Retina (tissue), 1 donor: Measurements from ENCODE around the gene ERN1.

Experiments used
- DNase-seq: peaks from one replicate; pipeline ENCODE4 v3.0.0-alpha.2; 2016

ERN1 gene

DNA sequence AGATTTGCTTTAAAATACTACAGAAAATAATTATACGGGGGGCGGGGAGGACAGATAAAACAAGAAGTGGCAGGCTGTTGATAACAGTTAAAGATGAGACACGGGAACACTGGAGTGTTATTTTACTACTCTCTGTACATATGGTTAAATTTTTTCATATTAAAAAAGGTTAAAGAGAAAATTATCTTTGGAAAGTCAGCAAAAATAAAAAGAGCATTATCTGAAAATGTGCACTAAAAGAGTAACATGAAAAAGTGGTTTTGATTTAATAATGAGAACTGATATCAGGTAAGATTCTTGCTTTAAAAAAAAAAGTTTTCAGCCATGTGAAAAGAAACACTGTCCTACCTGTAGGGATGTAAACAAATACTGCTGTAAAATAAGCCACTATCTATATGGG lies 46.9 kb downstream of the ERN1 start:
- no peak for DNase-seq

DNA sequence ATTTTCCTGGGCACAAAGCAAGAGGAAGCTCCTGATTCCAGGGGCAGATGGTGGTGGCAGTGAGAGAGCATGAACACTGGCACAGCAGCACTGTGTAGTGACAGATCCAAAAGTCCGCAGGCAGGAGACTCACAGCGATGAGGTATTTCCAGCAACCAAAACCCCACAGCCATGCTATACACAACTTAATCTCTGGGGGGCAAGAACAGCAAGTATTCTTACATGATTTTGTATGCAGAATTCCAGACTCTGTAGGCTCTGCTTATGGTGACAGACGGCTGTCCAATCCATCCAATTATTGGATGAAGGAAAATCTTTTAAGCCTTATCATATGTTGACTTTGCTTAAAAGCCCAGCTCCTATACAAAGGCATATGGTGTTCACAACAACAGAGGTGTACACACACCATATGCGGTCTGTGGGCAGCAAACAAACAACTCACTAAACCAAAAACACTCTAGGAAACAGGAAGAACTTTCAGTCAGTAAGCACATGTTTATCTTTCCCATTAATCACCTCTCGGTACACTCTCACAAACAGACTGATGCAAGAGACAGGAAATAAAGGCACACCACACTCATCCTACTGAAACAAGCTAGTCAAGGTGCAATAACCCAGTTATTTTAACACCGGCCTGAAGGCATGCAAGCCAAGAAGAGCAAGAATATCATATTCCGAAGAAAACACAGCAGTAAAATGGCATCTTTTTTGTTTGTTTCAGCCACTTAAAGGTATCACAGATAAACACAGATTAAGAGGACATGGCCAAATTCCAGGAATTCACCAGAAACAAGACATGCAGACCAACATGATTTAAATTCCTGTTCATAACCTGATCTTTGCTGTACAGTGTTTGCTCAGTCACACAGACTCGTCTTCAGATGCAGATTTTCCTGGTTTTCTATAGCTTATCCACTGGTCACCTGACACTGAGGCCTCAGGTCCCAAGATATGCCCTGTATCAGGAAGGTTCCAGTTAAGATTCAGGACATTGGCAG lies 47.8 kb downstream of the ERN1 start:
- no peak for DNase-seq

DNA sequence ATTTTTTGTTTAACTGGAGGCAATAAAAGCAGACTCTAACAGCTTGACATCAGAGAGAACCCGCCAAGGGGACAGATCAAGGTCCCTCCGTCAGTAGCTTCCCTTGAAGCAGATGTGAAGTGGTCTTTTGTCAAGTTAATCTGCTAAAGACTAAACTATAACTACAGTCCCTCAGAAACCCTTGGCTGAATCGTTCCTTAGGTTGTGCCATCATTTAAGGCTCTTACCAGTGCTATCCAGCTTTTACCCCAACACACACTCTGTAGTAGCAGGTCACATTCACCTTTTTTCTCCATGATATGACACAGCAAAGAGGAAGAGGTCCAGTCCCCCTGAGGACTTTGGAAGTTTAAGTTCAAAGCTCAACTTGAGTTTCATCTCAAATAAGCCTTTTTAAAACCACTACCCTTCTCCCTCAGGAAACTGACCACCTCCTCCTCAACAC lies 49.7 kb downstream of the ERN1 start:
- DNase-seq, result no peak

DNA sequence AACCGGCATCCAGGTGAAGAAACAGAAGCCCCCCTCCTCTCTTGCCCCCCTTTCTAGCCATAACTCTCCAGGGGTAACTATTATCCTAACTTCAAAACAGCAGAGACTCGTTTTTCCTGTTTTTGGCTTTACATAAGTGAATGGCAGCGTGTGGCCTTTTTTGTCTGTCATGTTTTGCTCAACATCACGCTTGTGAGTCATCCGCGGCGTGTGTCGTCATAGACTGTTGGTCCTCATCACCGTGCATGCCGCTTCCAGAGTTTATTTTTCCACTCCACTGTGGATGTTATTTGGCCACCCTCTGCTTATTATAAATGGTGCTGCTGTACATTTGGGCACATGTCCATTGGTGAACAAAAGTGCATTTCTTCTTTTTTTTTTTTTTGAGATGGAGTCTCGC lies 52.6 kb downstream of the ERN1 start:
- DNase-seq, result no peak

DNA sequence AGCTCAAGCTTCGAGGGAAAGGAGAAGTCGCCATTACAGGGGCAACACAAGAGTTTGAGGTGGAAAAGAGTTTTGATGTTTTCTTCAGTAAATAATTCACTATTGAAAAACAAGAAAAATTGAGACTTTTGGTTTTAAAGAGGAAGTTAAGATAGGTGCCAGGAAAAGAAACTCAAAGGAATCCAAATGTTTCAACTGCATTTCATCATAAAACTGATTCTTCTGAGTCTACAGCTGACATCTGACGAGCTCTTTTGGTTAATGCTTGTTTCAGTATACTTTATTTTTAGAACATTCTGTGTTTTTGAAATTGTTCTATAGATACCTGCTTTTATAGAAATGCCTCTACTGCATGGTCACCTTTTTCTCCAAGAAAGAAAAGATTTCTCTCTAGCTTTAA lies 54.0 kb downstream of the ERN1 start:
- DNase-seq, result no peak

DNA sequence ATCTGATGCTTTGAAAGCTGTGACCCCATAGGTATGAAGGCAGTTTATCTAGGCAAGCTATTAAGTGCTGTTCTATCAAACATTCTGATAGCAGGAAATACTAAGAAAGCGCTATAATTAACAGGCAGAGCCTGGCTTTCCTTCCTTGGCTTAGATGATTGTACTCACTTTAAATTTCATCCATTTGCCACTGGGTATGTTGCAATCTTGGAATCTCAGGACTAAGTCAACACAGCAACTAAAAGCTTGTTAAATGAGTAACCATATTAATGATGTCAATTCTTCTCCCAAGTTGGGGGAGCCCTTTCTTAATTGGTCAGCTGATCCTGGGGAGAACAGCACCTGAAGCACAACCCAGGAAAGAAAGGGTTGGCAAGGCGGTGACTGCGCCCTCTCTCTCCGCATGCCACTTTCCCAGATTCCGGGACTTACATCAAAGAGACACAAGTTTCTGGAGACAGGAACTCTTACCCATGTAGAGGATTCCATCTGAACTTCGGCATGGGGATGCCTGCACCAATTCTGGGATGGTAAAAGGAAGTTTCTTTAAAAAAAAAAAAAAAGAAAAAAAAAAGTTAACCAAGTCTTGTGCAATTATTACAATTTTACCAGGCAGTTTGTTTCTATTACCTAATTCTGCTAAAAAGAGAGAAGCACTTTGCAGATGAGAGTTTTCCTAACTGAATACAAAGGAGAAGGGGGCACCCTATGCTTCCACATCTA lies 55.1 kb downstream of the ERN1 start:
- no peak for DNase-seq

DNA sequence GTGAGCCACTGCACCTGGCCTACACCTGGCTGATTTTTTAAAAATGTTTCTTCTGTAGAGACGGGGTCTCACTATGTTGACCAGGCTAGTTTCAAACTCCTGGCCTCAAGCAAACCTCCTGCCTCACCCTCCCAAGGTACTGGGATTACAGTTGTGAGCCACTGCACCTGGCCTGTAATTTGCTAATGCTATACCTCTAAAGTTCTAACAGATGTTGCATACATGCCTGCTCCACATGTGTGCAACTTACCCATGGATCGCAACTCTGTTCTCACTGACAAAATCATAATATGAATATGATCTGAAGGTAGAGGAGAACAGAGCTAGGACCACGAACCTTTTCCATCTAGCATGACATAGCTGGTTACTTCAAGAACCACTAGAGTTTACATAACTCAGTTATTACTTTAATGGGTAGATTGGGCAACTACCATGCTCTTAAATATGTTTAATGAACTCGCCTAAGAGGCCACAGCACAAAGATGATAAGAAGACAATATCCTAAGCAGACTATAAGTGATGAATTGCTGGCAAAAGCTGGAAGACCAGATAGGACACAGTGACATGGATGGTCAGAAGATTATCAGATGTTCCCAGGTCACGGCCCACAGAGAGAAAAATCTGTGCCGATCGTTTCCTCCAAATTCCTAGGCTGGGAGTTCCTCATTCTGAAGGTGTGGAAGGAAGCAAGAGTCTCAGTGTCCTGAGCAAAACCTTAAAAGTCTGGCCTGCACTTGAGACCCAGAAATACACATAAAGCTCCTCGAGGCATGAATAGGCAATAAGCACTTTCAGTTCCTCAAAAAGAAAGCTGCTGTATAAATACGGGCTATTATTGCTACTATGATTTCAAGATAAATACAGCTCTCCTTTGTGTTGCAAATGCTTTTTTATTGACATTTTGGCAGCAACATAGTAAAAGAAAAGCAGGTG lies 55.9 kb downstream of the ERN1 start:
- DNase-seq, result no peak

DNA sequence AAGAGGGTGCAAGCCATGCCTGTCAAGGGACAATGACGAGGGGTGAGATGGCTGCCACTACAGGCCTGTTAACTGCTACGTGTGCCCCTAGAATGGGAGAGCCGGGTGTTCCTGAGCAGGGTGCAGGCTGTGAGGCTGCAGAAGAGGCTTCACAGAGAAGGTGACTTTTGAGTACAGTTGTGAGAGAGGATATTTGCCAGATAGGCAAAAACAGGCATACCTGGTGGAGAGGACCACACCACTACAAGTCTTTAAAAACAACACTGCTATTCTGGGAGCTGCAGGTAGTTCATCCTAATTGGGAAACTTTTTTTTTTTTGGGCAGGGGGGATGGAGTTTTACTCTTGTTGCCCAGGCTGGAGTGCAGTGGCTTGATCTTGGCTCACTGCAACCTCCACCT lies 58.8 kb downstream of the ERN1 start:
- DNase-seq, result no peak

DNA sequence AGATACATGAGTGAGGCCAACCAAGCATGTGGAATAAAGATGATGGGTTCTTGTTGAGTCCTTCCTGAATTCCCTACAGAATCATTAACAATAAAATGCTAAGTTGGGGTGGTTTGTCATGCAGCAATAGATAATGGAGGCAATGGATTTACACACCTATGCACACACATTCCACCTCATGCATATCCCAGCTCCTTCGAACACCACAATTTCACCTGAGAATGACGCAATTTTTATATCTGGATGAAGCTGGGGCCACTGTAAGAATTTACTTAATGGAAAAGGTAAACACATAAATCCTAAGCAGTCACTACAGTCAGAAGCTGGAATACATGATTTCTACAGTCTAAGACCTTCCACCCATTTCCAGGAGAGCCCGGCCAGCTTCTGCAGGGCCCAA lies 59.7 kb downstream of the ERN1 start:
- no peak for DNase-seq

DNA sequence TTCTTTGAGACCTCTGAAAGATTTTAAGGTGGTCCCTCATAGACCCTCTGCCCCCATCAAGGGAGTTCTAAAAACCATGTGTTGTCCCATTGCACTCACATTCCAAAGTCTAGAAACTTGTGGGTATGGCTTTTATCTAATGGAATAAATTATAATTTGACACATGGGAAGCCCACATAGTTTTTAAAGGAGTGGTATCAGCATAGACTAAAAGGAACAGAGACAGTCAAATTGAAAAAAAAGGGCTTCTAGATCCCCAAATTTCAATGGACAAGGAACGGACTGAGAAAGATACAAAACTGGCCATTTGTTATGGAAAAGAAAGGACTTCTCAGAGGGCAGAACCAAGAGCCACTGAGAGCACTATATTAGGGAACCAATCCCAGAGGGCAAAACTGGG lies 60.8 kb downstream of the ERN1 start:
- no peak for DNase-seq

DNA sequence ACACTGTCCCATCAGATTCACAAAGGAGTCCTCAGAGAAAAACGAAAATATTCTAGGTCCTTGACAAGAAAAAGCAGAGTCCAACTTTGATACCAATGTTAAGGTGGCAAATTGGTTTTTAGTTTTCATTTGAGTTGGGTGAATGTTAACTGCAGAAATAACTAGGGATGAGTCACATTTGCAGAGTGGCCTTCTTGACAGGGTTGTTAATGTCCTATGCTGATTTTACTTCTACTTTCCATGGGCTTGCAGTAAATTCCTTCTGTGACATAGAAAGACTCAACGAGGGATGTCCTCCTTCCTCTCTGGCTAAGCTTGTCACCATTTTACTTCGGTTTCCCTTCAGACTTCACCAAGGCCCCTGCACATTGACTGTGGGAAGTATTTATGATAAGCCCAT lies 62.3 kb downstream of the ERN1 start:
- no peak for DNase-seq

DNA sequence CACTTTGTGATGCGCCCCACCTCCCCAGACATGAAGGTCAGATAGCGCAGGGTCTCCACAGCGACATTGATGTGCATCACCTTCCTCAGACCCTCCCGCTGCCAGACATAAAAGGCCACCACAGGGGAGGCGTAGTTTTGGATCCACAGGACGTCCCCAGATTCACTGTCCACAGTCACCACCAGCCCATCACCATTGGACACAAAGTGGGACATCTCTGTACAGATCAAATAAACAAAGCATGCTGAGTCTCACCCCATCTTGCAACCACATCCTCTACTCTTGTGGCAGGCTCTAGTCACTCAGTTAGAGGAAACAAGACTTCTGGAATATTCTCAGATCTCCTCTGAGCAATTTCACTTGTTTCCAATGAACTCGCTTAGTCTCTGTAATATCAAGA lies 63.2 kb downstream of the ERN1 start:
- no peak for DNase-seq

DNA sequence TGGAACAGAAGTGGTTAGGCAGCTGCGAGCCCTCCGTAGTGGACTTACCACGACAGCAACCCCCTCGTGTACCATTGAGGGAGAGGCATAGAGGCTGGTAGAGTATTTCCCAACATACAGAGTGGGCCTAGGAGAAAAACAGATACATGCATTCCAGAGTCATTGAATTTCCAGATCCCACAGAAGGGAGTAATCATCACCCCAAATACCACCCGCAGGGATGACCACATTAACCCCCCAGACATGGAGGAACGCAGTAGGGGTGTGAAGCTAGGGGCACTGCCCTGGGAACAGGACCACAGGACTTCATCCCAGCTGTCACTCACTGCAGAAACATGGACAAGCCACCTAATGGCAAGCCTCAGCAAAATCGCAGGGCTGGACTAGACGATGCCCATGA lies 64.8 kb downstream of the ERN1 start:
- DNase-seq, result no peak

DNA sequence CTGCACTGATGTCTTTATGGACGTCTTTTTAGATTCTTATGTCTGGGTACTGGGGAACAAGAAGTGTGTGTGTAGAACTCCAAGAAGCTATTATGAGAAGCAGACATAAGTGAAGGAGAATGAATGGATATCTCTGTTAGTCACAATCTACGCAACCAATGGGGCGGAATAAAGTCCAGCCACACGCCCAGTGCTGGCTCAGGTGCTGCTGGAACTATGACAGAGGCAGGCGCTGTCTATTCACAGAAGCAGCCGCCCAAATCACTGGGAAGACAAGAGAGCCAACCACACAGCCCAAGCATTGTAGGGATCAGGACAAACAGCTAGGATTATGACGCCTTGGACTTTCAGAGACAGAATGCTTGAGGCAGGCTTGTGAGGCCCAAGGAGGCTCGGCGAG lies 65.6 kb downstream of the ERN1 start:
- DNase-seq, result no peak

DNA sequence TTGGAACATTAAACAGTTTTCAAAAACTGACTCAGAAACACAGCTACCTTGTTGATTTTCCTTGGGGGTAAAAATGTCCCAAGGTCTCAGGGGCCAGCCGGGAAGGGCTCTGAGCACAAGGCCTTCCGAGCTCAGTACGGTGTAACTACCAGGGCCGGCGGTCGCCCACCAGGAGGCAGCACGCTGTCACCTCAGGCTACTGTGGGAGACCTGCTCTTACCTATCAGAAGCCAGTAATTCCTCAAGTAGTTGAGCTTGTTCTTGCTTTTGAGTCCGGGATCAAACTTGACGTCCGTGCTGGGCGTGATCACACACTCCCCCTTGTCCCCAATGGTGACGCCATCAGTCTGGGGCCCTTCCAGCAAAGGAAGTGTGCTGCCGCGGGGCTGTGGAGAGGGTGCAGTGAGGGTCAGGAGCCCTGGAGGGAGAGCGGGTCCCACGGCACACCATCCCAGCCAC lies 66.1 kb downstream of the ERN1 start:
- DNase-seq, result peak; percentile 50

DNA sequence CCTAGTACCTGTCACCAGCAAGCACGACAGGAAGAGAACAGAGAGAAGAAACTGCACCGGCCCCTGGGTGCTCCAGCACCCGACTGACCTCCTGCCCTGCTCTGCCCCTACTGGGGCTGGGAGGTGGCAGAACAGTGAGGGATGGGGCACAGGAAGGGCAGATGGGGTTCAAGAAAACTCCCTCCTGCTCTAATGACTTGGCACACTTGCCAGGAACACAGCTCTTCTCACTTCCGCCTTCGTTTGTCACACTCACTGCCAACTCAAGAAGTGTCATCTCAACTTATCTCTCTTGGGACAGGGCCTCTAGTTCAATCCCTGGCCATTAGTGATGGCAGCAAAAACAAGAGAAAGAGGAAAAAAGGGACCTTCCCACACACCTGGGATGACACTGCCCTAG lies 66.9 kb downstream of the ERN1 start:
- DNase-seq, result no peak

DNA sequence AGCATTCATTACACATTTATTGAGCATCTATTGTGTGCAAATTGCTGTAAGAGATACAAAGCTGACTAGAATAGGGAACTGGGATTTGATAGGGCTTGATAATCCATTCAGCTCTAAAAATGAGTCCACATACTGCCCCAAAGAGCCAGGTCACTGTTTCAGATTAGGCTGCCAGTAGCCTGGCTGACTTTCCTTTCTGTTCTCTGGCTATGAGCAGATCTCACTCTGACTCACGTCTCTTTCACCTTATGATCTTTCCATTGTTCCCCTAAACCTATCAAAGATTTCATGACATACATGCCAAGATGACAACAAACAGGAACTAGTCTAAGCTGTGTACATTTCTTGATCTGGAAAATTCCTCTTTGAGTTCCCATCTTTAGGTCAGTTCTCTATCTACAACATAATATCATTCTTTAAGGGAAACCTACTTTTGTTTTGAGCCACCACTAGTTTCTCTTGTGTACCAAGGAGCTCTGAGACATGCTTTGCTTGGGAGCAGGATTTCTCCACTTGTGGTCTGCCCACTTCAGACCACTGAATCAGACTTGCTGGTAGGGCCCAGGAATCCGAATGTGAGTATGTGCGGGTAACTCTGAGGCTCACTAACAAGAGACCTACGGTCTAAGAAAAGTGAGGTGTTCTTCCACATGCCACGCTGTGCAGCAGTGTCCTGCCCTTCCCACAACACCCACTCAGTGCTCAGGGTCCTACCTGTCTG lies 68.6 kb downstream of the ERN1 start:
- DNase-seq, result no peak

DNA sequence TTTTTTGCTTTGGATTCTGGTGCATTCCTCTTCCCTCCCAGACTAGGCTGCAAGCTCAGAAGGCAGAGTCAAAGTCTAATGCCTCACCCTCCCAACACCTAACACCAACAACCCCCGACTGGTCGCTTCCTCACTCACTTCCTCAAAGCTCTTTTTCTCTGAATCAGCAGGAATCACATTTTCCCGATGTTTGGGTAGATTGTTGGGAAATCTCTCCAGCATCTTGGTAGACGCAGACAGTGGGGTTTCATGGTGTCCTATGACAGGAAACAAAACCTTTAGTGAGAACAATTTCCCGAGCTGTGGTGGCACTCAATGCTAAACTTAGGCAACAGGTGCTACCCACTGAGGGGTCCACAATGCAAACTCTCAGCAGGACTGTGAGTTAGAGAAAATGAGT lies 69.6 kb downstream of the ERN1 start:
- no peak for DNase-seq

DNA sequence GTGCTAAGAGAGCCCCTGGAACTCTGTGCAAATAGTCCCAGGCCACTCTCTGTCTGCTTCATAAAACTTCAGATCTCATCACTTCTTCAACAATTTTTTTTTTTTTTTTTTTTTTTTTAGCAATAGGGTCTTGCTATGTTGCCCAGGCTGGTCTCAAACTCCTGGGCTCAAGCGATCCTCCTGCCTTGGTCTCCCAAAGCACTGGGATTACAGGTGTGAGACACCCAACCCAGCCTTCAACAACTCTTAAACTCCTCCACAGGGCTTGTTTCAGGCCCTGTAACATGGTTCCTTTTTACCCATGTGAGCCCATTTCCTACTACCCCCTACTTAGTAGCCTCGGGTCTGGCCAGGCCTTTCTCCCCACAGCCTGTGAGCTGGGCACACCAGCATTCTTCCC lies 70.2 kb downstream of the ERN1 start:
- no peak for DNase-seq

DNA sequence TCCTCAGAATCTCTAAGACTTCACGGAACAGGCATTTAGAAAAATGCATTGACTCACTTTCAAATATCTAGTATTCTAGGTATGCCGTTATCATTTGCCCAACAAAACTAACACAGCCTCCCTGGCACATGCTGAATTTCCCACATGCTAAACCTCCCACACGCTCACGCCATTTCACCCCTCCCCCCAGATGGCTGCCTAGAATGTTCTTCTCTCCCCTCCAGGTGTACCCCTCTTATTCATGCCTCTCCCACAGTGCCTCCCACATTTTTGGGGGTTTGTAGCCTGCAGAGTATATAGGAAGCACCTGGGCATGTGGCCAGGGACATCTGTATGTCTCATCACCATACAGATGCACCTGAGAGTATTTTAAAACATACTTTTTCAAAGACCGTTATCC lies 71.3 kb downstream of the ERN1 start:
- DNase-seq, result no peak

DNA sequence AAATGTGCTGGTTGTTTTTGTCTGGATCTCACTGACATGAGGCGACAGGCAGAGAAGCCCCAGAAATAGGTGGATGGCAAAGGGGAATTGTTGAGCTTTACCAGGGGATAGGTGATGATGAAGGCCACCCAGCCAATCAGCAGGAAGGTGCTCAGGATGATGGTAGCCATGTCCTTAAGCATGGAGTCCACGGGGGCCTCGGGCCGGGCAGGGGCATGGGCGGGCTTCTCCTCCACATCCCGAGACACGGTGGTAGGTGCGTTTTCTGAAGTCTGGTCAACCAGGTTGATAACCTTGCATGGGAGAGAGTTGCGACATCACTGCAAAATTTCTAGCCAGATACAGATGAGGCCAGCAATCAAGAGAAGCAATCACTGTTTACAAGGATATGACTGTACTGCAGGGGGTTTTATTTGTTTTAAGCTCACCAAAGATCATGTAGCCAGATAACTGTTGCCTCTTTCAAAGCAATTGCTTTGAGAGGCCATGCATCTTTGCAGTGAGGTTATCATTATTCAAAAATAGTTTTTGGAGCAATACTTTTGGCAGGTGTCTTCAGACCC lies 72.2 kb downstream of the ERN1 start:
- DNase-seq, result no peak
